ENCODE data around the gene WNT6.

The WNT6 gene

DNA sequence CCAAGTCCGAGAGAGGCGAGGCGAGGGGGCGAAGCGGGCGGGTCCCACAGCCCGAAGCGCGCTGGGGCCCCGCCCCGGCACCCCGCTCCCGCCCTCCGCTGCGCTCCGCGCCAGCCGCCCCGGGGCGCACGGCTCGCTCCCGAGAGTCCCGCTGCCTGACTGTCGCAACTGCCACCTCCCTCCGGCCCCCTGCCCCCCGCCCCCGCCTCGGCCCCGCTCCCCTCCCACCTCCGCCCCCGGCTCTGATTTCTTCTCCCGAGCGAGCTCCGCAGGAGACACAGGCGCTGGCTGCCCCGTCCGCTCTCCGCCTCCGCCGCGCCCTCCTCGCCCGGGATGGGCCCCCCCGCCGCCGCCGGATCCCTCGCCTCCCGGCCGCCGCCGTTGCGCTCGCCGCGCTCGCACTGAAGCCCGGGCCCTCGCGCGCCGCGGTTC, at the start of gene WNT6:
Gene WNT6 (plus strand): TSS at position 250 of the 432 bp plus-strand sequence. CDS start 233 bp downstream, outside the sequence.
- DNase-seq: no peak

DNA sequence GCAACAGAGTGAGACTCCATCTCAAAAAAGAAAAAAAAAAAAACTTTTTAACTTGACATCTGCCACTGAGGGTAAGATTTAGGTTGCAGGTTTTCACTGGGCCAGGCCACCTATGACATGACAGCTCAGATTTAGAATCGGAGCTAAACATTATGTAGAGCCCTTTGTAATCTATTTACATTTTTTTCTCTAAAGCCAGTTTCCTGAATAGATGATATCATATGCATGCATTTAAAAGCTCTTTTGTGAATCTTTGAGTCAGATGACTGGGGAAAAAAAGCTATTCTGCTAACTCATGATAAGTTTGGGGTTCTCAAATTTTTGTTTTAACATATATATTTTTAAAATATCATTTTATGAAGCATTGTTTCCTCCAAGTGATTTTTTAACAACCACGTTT, 49.3 kb upstream of the WNT6 start:
- no peak for DNase-seq

DNA sequence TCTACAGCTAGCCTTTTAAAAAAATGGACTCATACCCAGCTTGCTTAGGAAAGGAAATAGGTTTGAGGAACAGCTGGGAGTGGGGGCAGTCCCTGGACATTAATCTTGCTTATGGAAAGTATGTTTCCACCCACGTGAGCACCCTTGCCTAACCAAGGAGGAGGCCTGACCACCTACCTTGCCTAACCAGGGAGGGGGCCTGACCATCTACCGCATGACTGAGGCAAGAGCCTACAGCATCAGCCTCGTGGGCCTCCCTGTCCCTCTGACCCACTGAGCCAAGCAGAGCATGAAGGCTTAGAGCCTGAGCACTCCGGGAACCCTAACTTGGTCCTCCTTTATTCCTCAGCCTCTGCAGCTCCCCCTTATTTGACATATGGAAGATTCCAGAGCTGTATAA, 48.2 kb upstream of the WNT6 start:
- DNase-seq: no peak

DNA sequence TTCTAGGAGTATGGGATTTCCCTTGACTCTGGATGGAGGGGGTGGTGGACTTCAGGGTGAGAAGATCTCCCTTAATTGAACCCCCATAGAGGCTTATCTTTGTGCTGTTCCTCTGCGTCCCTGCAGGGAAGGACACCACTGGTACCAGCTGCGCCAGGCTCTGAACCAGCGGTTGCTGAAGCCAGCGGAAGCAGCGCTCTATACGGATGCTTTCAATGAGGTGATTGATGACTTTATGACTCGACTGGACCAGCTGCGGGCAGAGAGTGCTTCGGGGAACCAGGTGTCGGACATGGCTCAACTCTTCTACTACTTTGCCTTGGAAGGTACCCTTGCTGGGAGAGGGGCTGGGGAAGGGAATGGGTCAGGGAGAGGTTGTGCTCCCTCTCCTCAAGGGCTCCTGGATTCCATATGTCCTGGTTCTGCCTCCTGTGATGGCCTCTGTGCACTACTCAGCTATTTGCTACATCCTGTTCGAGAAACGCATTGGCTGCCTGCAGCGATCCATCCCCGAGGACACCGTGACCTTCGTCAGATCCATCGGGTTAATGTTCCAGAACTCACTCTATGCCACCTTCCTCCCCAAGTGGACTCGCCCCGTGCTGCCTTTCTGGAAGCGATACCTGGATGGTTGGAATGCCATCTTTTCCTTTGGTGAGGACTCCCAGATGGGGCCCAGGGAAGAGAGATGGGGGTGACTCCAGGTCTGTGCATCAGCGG, 47.3 kb upstream of the WNT6 start:
- DNase-seq: no peak

DNA sequence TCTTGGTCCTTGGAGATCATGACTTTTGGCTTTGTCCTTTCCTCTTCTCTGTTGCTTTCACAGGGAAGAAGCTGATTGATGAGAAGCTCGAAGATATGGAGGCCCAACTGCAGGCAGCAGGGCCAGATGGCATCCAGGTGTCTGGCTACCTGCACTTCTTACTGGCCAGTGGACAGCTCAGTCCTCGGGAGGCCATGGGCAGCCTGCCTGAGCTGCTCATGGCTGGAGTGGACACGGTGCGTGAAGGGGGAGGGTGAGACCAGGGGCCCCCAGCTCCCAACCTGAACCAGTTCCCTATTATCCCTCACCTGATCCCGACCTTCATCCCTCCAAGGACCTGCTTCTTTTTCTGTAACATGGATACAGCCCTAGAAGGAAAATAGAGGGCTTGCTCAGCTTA, 46.7 kb upstream of the WNT6 start:
- DNase-seq: no peak

DNA sequence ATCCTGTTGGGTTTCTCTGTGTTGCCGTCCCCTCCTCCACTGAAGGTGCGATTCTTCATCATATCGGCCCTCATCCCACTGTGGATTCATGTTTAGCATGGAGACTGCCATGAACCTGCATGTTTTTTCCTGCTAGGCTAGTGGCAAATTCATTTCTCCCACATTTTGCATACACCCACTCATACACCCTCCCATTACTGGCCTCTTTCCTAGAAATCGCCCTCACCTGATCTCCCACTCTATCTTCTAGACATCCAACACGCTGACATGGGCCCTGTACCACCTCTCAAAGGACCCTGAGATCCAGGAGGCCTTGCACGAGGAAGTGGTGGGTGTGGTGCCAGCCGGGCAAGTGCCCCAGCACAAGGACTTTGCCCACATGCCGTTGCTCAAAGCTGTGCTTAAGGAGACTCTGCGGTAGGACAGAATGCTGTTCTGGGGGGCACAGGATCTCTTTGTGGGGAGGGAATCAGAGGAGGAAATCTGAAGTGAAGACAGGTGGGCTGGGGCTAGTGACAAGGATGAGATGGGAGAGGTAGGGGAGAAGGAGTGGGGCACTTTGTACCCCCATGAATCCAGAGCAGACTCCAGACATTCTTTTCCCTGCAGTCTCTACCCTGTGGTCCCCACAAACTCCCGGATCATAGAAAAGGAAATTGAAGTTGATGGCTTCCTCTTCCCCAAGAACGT, 45.7 kb upstream of the WNT6 start:
- no peak for DNase-seq

DNA sequence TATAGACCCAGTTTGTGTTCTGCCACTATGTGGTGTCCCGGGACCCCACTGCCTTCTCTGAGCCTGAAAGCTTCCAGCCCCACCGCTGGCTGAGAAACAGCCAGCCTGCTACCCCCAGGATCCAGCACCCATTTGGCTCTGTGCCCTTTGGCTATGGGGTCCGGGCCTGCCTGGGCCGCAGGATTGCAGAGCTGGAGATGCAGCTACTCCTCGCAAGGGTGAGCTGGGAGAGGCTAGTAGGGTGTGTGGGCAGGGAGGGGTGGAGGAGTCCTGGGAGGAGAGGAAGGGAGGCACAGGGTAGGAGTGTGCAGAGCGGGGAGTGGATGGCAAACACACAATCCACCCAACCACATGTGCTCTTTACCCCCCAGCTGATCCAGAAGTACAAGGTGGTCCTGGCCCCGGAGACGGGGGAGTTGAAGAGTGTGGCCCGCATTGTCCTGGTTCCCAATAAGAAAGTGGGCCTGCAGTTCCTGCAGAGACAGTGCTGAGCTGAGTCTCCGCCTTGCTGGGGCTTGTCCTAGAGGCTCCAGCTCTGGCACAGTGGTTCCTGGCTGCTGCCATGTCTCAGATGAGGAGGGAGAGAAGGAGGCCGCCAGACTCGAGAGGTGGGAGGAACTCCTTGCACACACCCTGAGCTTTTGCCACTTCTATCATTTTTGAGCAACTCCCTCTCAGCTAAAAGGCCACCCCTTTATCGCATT, 44.9 kb upstream of the WNT6 start:
- no peak for DNase-seq

DNA sequence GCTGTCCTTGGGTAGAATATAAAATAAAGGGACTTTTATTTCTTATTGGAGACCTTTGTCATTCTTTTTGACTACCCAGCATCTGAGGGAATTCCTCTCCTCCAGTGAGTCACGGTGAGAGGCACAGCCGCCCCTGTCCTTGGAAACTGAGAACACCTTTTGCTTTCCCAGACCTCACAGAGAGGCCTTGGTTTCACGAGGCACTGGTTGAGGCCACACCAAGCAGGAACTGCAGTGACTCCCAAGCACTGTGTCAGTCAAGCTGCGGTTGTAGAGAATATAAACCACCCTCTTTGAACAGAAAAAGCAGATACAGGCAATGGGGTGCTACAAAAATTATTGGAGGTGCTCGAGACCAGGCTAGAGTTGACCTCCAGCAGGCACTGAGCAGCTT, 44.4 kb upstream of the WNT6 start:
- DNase-seq: no peak

DNA sequence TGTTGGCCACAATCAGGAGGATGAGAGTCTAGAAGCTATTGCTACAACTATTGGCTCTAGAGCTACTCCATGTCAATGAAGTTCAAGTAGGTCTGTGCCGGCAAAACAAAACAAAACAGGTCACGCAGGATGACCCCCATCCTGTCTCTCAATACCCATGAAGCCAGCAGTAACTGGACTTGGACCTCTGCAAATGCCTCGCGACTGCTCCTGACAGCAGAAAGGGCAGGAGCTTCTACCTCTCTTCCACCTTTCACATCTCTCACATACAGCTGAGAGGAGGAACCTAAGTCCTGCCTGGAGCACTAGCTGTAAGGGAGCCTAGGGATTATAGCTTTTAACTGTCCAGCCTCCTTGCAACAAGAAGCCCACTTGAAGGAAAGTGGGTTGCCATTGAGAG, 44.0 kb upstream of the WNT6 start:
- DNase-seq: no peak

DNA sequence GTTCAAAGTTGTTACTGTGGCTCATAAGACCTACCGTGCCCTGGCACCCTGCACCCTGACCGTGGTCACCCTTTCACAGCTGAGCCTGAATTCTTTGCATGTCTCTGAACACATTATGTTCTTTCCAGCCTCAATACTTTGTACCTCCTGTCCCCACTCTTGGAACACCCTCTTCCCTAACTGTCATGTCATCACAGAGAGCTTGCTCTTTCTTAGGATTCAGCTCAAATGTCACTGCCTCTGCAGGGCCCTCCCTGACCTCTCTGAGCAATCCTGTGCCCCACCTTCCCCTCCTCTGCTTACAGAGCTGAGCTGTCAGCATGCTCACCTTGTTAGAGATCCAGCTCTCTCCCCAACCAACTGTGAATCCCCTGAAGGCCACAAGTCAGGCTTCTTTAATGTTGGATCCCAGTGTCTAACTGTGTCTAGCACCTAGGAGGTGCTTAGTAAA, 43.0 kb upstream of the WNT6 start:
- no peak for DNase-seq

DNA sequence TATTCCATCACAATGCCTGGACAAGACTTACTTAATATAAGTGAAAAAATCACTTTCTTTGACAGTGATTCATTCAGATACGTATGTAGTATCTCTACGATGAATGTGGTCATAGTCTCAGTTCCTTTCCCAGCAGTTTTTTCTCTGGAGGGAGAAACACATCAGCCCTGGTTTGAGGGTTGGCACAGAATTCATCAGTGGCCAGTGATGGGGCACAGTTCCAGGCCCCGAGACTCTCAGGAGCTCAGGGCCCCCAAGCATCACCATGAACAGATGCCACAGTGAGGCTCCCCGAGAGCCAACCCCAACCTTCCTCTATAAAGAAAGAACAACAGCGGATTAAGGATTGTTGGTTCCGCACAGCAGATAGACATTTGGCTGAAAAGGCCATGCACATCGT, 40.5 kb upstream of the WNT6 start:
- DNase-seq: no peak

DNA sequence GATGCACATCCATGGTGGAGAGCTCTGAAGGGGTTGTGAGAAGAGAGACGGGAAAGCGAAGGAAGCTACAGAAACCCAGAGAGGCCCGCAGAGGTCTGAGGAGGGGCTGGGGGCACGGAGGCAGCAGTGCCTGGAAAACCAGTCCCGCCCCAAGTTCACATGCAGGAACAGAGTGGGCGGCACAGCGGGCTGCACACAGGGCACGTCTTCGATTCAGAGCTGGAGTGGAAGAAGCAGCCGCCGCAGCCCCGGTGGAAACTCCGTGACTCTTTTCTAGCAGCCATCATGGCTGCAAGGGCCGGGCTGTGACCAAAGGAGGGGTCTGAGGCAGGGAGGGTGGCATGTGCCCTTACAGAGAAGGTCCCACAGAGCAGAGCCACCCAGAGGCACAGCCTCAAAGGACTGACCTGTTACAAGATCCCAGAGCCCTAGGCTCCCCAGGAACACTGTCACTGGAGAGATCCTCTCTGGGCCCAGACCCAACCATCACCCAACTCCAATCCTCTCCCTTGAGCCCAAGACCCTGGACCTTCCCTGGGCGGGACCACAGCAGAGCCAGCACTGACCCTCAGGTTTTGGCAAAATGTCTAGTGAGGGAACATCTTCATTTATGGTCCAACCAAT, 38.7 kb upstream of the WNT6 start:
- no peak for DNase-seq

DNA sequence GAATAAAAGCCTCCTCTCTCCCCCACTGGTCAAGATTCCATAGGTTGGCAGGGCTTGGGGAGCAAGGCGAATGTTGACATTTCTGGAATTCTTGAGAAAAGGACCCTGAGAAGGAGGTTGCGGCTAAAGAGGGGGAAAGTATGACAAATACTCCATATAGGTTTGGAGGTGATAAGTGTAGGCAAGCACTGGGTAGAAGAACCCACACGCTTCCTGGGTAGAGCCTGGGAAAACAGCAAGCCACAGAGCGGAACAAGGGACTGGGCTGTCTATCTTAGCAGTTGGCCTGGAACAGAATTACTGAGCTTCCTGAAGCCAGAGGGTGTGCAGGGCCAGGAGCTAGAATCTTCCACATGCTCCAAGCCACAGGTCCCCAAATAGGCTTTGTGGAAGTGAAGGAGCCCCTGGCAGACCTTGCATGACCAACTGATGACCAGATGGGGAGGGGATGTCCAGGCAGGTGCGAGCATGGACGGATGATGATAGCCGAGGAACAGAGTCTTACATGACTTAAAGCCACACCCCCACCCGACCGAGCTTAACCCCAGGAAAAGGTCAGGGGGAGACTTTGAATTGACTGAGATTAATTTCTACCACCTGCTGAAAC, 37.9 kb upstream of the WNT6 start:
- no peak for DNase-seq

DNA sequence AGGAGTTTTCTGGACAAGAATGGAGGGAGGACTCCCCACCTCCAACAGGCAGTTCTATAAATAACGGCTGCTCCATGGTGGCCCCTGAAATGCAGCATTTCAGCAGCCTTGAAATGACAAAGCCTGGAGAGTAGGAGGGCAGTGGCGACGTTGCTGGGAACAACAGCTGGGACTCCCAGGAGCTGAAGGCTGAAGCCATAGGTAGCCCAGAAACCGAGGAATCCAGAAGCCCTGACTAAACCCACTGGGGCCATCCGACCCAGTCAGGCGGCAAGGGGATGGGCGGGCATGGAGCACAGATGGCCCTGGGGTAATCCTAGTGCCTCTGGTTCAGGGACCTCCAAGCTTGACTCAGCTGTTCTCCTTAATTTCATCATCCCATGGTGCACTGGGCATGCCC, 37.0 kb upstream of the WNT6 start:
- no peak for DNase-seq

DNA sequence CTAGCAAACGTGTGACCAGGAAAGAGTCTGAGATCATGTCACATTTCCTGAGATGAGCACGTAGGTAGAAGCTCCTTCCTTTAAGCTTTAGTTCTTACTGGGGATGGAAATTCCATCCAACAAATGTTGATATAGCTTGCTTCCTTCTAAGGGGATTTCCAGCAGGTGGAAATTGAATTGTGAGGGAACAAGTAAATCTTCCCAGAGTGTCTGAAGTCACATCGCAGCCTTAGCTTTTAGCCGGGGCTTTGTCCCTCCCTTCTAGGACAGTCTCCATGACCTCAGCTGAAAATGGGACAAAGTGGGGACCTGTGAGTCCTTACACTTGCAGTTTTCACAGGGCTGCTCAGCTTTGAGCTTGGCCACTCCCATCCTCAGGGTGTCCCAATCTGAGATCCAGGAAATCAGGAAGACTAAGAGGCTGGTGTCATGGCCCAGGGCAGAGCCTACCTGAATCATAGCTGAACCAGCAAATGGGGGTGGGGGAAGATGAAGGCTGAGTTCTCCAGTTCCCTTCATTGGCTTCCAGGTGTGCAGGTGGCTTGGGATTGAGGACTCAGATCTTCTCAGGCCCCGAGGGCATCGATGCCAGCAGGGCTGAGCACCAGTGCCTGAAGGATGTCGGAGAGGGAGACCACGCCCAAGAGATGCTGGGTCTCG, 36.3 kb upstream of the WNT6 start:
- no peak for DNase-seq

DNA sequence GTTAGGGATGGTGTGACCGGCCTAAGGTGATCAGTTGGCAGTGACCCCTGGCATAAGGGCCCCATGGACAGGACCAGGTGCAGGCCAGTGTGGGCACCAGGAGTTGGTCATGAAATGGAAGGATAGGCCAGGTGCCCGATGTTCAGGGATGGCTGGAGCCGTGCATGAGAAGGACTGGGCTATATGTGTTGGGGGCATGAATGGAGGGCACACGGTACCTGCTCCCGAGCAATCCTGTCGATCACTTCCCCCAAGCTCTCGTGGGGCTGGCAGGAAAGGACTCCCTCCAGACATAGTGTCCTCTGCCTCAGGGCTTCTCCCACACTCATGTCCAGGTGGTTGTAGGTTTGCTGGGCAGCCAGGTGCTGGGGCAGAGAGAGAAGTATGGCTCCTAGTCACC, 35.6 kb upstream of the WNT6 start:
- no peak for DNase-seq

DNA sequence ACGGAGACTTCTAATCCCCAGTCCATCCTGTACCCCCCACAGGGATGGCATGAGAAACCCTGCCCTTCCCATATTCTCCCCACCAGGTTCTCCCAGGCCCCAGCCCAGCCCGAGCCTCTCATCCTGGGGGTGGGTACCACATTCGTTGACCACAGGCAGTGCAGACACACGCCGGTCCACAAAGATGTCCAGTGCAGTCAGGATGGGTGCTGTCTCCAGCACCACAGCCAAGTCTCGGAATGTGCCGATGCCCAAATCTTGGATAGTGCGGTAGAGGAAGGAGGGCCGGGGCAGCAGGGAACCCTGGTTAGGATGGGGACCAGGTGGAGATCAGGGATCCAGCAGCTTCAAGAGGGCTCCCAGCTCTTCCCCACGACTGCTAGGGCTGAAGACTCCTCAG, 32.8 kb upstream of the WNT6 start:
- DNase-seq: no peak

DNA sequence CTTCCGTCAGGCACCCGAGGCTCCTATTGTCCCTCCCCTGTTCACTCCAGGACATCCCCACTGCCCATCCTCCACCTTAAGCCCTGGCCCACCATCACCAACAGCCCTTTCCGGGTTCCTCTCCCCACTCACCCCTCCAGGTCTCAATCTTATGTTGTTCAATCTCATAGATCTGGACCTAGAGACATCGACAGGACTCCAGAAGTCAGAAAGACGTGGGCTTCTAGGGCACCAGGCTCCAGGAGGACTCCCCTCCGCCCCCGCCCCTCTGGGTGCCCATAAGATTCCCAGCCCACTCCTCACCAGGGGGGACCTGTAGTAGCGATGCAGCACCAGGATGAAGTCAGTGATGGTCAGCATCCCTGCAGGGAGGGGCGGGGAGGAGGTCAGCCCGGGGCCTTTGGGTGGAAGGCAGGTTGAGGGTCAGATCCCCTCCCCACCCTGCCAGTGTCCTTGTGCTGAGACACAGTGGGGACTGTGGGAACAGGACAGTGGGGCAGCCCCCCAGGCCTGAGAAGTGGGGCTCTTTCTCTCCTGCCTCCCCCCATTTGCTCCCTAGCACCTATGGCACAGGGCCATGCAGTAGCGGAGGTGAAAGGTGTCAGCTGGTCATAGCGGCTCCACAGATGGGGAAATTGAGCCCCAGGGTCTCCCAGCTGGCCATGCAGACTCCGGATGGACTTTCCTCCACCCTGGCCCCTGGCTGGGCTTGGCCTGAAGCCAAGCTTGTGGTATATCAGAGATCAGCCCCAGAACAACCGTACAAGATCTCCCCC, 31.7 kb upstream of the WNT6 start:
- no peak for DNase-seq

DNA sequence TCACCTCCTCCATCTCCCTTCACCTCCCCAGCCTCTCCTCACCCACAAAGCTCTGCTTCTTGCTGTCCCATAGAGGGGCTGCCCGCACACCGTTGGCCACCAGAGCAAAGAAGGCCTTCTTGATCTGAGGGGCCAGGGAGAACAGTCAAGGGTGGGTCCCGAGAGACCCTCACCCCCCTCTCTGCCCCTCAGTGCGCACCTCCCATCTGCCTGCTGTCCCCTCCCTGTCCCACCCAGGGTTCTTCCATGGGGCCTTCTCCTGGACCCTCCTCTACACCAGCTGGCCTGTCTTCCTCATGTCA, 31.2 kb upstream of the WNT6 start:
- DNase-seq: no peak

DNA sequence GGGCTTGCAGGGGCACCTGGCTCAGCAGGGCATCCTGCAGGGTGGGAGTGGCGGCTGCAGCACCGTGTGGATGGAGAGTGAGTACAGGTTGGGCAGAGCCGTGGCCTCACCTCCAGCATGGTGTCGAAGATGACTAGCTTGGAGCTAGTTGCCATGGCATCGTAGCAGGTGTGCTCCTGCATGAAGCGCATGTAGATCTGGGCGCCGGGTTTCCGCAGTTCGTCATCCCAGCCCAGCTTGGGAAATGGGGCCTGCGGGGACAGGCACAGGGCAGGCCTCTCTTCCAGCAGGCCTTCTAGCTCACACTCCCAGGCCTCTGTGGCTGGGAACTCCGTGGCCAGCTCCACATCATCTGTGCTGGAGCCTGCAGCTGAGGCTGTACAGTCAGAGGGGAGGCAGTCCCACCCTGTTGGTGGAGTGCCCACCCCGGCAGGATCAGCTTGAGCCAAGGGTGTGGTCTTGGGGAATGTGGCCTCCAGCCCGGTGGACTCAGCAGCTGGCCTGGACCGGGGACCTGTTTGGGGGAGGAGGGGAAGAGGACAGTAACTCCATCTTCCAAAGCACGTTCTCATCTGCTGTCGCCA, 29.6 kb upstream of the WNT6 start:
- DNase-seq: no peak

DNA sequence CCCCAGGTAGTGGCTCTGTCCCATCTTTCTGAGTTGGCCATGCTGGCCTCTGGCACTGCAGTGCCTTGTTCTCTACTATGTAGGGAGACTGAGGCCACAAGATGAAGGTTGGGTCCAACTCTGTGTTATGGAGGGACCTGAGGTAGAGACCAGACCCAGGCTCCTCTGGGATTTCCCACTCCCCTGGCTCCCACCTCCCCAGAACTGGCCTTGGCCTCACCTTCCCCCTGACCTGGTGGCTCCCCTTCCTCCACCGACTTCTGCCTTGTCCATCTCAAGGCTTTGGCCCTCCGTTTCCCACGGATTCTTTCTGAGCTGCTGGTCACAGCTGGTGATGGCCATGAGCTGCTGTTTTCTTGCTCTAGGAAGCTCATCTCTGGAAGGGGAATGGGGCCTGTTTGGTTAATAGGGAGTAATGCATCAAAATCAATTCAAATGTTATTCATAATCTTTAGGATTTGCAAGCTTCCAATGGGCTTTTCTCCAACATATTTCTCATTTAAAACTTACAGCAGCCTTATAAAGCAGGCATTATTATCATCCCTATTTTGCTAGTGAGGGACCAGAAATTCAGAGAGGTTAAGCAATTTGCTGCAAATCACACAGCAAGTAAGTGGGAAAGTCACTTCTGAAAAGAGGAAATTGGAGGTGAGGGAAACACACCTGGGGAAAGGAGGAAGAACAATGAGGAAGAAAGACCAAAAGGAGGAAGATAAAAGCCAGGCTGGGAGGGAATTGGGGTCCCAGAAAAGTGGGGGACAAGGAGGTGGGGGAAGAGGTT, 28.9 kb upstream of the WNT6 start:
- no peak for DNase-seq
